ENCODE data around the gene RNF223.

Gene RNF223

GRCh38 chr1:1042835-1043234 is 31.3 kb downstream of the RNF223 start:
- Histone ChIP-seq H3K27ac (ENCODE audit: insufficient read depth in 1 of 2, low read depth in 1 of 2, low read length in 2 of 2, poor library complexity in 1 of 2, severe bottlenecking in 2 of 2) (no peak overlapping the region), H3K9me3 (ENCODE audit: control extremely low read depth in 1 of 5, control insufficient read depth in 4 of 5, insufficient read depth in 2 of 5, low read depth in 1 of 5, low read length in 4 of 5) (peaks cover 0 to 3% (median 0%) of the 10 kb centered on the region in 5 experiments), H3K27me3 (replicated peaks in 2 of 5; ENCODE audit: control insufficient read depth in 4 of 5, insufficient read depth in 5 of 5, low read length in 4 of 5) (peaks cover 0 to 27% (median 12%) of the 10 kb centered on the region in 5 experiments), H3K4me3 (ENCODE audit: control insufficient read depth in 1 of 7, extremely low read depth in 1 of 7, insufficient read depth in 4 of 7, low read depth in 2 of 7, low read length in 6 of 7) (no peak overlapping the region), H3K36me3 (ENCODE audit: control insufficient read depth in 4 of 4, insufficient read depth in 4 of 4, low read length in 3 of 4) (no peaks in the 10 kb centered on the region), H3K4me1 (ENCODE audit: control extremely low read depth in 1 of 4, control insufficient read depth in 4 of 4, insufficient read depth in 4 of 4, low read length in 3 of 4) (peaks cover 0 to 26% (median 25%) of the 10 kb centered on the region in 4 experiments)
- DNase-seq, result no peak
- ChIA-PET POLR2A (no interaction called here), CTCF (no interaction called here)
- 96% methylated on average over 5 of the region's 10 CpGs for WGBS (ENCODE audit: insufficient coverage)

- ChIA-PET POLR2A (interaction anchor here (0.8 kb wide), 1 partner anchor 16 kb away, joined by 3 read pairs; no protein-coding TSS in a partner anchor), CTCF (no interaction called here)
- Histone ChIP-seq H3K9me3 (ENCODE audit: control extremely low read depth in 1 of 5, control insufficient read depth in 4 of 5, insufficient read depth in 2 of 5, low read depth in 1 of 5, low read length in 4 of 5) (peaks cover 0 to 3% (median 0%) of the 10 kb centered on the region in 5 experiments), H3K4me1 (ENCODE audit: control extremely low read depth in 1 of 4, control insufficient read depth in 4 of 4, insufficient read depth in 4 of 4, low read length in 3 of 4) (peaks cover 0 to 26% (median 25%) of the 10 kb centered on the region in 4 experiments), H3K4me3 (ENCODE audit: control insufficient read depth in 1 of 7, extremely low read depth in 1 of 7, insufficient read depth in 4 of 7, low read depth in 2 of 7, low read length in 6 of 7) (no peak overlapping the region), H3K36me3 (ENCODE audit: control insufficient read depth in 4 of 4, insufficient read depth in 4 of 4, low read length in 3 of 4) (no peaks in the 10 kb centered on the region), H3K27me3 (replicated peaks in 2 of 5; ENCODE audit: control insufficient read depth in 4 of 5, insufficient read depth in 5 of 5, low read length in 4 of 5) (peaks cover 0 to 37% (median 12%) of the 10 kb centered on the region in 5 experiments), H3K27ac (ENCODE audit: insufficient read depth in 1 of 2, low read depth in 1 of 2, low read length in 2 of 2, poor library complexity in 1 of 2, severe bottlenecking in 2 of 2) (no peak overlapping the region)
- WGBS (ENCODE audit: insufficient coverage), result 98% methylated on average over 20 of the region's 25 CpGs
- DNase-seq, result no peak
Measured at GRCh38 chr1:1041873-1042272, 32.2 kb downstream of the RNF223 start.

- DNase-seq, result peak in 2 of 3 donors; percentile 36 to 46
- Histone ChIP-seq H3K9me3 (ENCODE audit: control extremely low read depth in 1 of 5, control insufficient read depth in 4 of 5, insufficient read depth in 2 of 5, low read depth in 1 of 5, low read length in 4 of 5) (peaks cover 0 to 3% (median 0%) of the 10 kb centered on the region in 5 experiments), H3K27me3 (replicated peaks in 2 of 5; ENCODE audit: control insufficient read depth in 4 of 5, insufficient read depth in 5 of 5, low read length in 4 of 5) (peaks cover 0 to 45% (median 12%) of the 10 kb centered on the region in 5 experiments), H3K27ac (ENCODE audit: insufficient read depth in 1 of 2, low read depth in 1 of 2, low read length in 2 of 2, poor library complexity in 1 of 2, severe bottlenecking in 2 of 2) (no peak overlapping the region), H3K36me3 (ENCODE audit: control insufficient read depth in 4 of 4, insufficient read depth in 4 of 4, low read length in 3 of 4) (no peaks in the 10 kb centered on the region), H3K4me1 (ENCODE audit: control extremely low read depth in 1 of 4, control insufficient read depth in 4 of 4, insufficient read depth in 4 of 4, low read length in 3 of 4) (peaks cover 0 to 26% (median 25%) of the 10 kb centered on the region in 4 experiments), H3K4me3 (ENCODE audit: control insufficient read depth in 1 of 7, extremely low read depth in 1 of 7, insufficient read depth in 4 of 7, low read depth in 2 of 7, low read length in 6 of 7) (no peak overlapping the region)
- WGBS (ENCODE audit: insufficient coverage), result 70% methylated on average over 50 of the region's 60 CpGs
- ChIA-PET POLR2A (interaction anchor here (0.8 to 1.6 kb wide), 2 partner anchors 17 to 23 kb away, joined by 3 to 7 read pairs; no protein-coding TSS in a partner anchor), CTCF (interaction anchor here (2.6 to 4.4 kb wide), 2 partner anchors 18 to 22 kb away, joined by 9 to 26 read pairs; no protein-coding TSS in a partner anchor)
Measured at GRCh38 chr1:1041092-1041523, 33.0 kb downstream of the RNF223 start.

DNA sequence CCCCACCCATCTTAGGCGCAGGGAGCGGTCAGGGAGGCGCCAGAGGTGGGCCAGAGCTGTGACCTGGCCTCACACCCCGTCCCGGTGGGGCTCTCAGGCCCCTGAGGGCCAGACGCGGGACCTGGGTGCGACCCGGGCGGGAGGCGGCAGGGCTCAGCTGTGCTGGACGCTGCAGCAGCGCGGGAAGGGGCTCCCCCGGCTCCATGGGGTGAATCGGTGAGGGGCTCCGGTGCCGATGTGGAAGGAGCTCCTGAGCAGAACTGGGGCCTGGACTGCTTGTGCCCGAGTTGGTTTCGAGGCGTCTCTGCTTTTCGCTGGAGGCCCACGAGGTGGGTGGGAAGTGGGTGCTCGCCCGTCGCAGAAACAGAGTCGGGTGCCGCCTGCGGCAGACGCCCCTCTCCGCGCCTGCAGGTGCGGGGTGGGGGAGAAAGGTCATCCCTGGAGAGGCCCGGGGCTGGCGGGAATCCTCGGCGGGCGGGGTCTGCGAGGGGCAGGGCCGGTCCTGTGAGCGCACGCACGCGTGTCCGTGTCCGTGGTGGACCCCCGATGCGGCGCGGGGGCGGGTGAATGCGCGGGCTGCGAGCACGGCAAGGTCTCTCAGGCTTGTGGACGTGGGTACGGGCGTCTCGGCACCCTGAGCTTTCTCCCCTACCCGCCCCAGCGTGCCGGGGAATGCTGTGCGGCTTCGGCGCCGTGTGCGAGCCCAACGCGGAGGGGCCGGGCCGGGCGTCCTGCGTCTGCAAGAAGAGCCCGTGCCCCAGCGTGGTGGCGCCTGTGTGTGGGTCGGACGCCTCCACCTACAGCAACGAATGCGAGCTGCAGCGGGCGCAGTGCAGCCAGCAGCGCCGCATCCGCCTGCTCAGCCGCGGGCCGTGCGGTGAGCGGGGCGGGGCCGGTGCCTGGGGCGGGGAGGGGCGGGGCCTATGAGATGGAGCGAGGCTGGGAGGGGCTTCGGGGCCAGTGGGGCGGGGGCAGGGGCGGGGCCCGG is 33.8 kb downstream of the RNF223 start:
- Histone ChIP-seq H3K4me3 (ENCODE audit: control insufficient read depth in 1 of 7, extremely low read depth in 1 of 7, insufficient read depth in 4 of 7, low read depth in 2 of 7, low read length in 6 of 7) (peak overlapping the region in 6 of 7 experiments; percentile 15 to 69 (median 56)), H3K27me3 (replicated peaks in 2 of 5; ENCODE audit: control insufficient read depth in 4 of 5, insufficient read depth in 5 of 5, low read length in 4 of 5) (peaks cover 0 to 53% (median 12%) of the 10 kb centered on the region in 5 experiments), H3K9me3 (ENCODE audit: control extremely low read depth in 1 of 5, control insufficient read depth in 4 of 5, insufficient read depth in 2 of 5, low read depth in 1 of 5, low read length in 4 of 5) (peaks cover 0 to 3% (median 0%) of the 10 kb centered on the region in 5 experiments), H3K36me3 (ENCODE audit: control insufficient read depth in 4 of 4, insufficient read depth in 4 of 4, low read length in 3 of 4) (no peaks in the 10 kb centered on the region), H3K4me1 (ENCODE audit: control extremely low read depth in 1 of 4, control insufficient read depth in 4 of 4, insufficient read depth in 4 of 4, low read length in 3 of 4) (peaks cover 0 to 28% (median 25%) of the 10 kb centered on the region in 4 experiments), H3K27ac (ENCODE audit: insufficient read depth in 1 of 2, low read depth in 1 of 2, low read length in 2 of 2, poor library complexity in 1 of 2, severe bottlenecking in 2 of 2) (no peak overlapping the region)
- CTCF ChIA-PET, result interaction anchor here (1.3 to 4.4 kb wide), 7 partner anchors 14 to 251 kb away, joined by 3 to 26 read pairs (median 5); no protein-coding TSS in a partner anchor
- peak; percentile 84 to 88 (median 87) for DNase-seq
- POLR2A ChIA-PET, result interaction anchor here (1.6 kb wide), 1 partner anchor 24 kb away, joined by 7 read pairs; no protein-coding TSS in a partner anchor
- under 1% methylated on average over 63 of the region's 99 CpGs for whole genome bisulfite sequencing (ENCODE audit: insufficient coverage)

DNA sequence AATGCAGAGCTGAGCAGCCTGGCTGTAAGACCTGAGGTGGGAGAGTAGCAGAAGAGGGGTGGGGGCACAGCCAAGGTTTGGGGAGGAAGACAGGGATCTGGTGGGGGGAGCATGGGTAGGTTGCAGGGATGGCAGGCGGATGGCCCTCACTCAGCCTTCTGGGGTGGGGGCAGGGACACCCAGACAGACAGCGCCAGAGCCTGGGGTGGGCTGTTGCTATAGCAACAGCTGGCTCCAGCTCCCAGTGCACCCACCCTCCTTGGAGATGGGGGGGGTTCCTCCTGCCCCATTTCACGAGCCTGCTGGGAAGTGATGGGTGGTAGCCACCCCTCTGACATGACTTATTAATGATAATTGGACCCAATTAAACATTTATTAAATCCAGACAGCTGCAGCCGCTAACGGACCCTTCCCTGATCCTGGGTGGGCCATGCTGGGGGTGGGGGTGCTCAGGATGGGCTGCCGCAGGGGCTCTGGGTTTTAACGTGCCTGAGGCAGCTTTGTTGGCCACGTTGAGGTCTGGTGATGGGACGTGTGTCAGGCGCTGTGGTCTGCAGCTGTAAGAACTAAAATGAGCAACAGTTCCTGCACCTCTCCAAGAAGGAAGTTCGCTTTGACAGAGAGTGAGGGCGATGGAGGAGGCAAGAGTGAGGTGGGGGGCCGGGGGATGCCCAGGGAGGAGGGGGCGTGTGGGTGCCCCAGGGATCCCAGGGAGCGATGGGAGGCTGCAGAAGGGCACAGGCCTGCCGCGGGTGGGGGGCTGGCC is 34.8 kb downstream of the RNF223 start:
- DNase-seq, result peak; percentile 35 to 85 (median 82)
- Histone ChIP-seq H3K4me1 (ENCODE audit: control extremely low read depth in 1 of 4, control insufficient read depth in 4 of 4, insufficient read depth in 4 of 4, low read length in 3 of 4) (peaks cover 0 to 30% (median 28%) of the 10 kb centered on the region in 4 experiments), H3K27me3 (replicated peaks in 2 of 5; ENCODE audit: control insufficient read depth in 4 of 5, insufficient read depth in 5 of 5, low read length in 4 of 5) (peaks cover 0 to 62% (median 15%) of the 10 kb centered on the region in 5 experiments), H3K36me3 (ENCODE audit: control insufficient read depth in 4 of 4, insufficient read depth in 4 of 4, low read length in 3 of 4) (no peaks in the 10 kb centered on the region), H3K9me3 (ENCODE audit: control extremely low read depth in 1 of 5, control insufficient read depth in 4 of 5, insufficient read depth in 2 of 5, low read depth in 1 of 5, low read length in 4 of 5) (peaks cover 0 to 3% (median 0%) of the 10 kb centered on the region in 5 experiments), H3K27ac (ENCODE audit: insufficient read depth in 1 of 2, low read depth in 1 of 2, low read length in 2 of 2, poor library complexity in 1 of 2, severe bottlenecking in 2 of 2) (no peak overlapping the region), H3K4me3 (ENCODE audit: control insufficient read depth in 1 of 7, extremely low read depth in 1 of 7, insufficient read depth in 4 of 7, low read depth in 2 of 7, low read length in 6 of 7) (peak overlapping the region in 2 of 7 experiments; percentile 53 to 63)
- ChIA-PET CTCF (interaction anchor here (1.3 to 4.4 kb wide), 9 partner anchors 15 to 252 kb away, joined by 3 to 26 read pairs (median 5); no protein-coding TSS in a partner anchor), POLR2A (no interaction called here)
- 0% methylated on average over 10 of the region's 17 CpGs for WGBS (ENCODE audit: insufficient coverage)

- H3K4me1 ChIP-seq (ENCODE audit: control extremely low read depth in 1 of 4, control insufficient read depth in 4 of 4, insufficient read depth in 4 of 4, low read length in 3 of 4), result peaks cover 0 to 36% (median 34%) of the 10 kb centered on the region in 4 experiments
- ChIA-PET POLR2A (no interaction called here), CTCF (interaction anchor here (1.5 to 4.4 kb wide), 7 partner anchors 15 to 213 kb away, joined by 4 to 26 read pairs (median 6); no protein-coding TSS in a partner anchor)
- H3K27ac ChIP-seq (ENCODE audit: insufficient read depth in 1 of 2, low read depth in 1 of 2, low read length in 2 of 2, poor library complexity in 1 of 2, severe bottlenecking in 2 of 2), result no peak overlapping the region
- no peaks in the 10 kb centered on the region for H3K36me3 ChIP-seq (ENCODE audit: control insufficient read depth in 4 of 4, insufficient read depth in 4 of 4, low read length in 3 of 4)
- 68% methylated on average over 6 of the region's 6 CpGs for WGBS (ENCODE audit: insufficient coverage)
- peaks cover 0 to 69% (median 17%) of the 10 kb centered on the region in 5 experiments for H3K27me3 ChIP-seq (replicated peaks in 2 of 5; ENCODE audit: control insufficient read depth in 4 of 5, insufficient read depth in 5 of 5, low read length in 4 of 5)
- DNase-seq, result peak; percentile 32 to 73 (median 71)
- no peak overlapping the region for H3K4me3 ChIP-seq (ENCODE audit: control insufficient read depth in 1 of 7, extremely low read depth in 1 of 7, insufficient read depth in 4 of 7, low read depth in 2 of 7, low read length in 6 of 7)
- H3K9me3 ChIP-seq (ENCODE audit: control extremely low read depth in 1 of 5, control insufficient read depth in 4 of 5, insufficient read depth in 2 of 5, low read depth in 1 of 5, low read length in 4 of 5), result peaks cover 0 to 3% (median 0%) of the 10 kb centered on the region in 5 experiments
Measured at GRCh38 chr1:1038694-1039093, 35.4 kb downstream of the RNF223 start.
